Neuronal stem cell (in vitro differentiated cells): ENCODE data around the gene KDM1A.

Experiments
- DNase-seq: peaks from one replicate; pipeline ENCODE4 v3.0.0-alpha.2; 2013; ENCODE audit warnings: low spot score
- H2AFZ ChIP-seq: one replicate; pipeline ENCODE4 v1.6.1; 2013; ENCODE audit warnings: mild to moderate bottlenecking, low read length, inconsistent platforms
- H2AK5ac ChIP-seq: 2 replicates; pipeline ENCODE4 v1.6.1; 2013; ENCODE audit warnings: low read depth, mild to moderate bottlenecking, inconsistent platforms, low read length, moderate library complexity, mixed read lengths
- H2BK120ac ChIP-seq: 2 replicates; pipeline ENCODE4 v1.6.1; 2013; ENCODE audit warnings: low read depth, mild to moderate bottlenecking, inconsistent platforms, low read length, moderate library complexity, mixed read lengths
- H2BK12ac ChIP-seq: one replicate; pipeline ENCODE4 v1.6.1; 2013; ENCODE audit warnings: low read length, inconsistent platforms
- H2BK15ac ChIP-seq: 2 replicates; pipeline ENCODE4 v1.6.1; 2013; ENCODE audit warnings: mild to moderate bottlenecking, low read length, inconsistent platforms, mixed read lengths
- H2BK5ac ChIP-seq: one replicate; pipeline ENCODE4 v1.6.1; 2013; ENCODE audit warnings: inconsistent platforms, mild to moderate bottlenecking, low read length, moderate library complexity
- H3K14ac ChIP-seq: one replicate; pipeline ENCODE4 v1.6.1; 2013; ENCODE audit warnings: low read length, inconsistent platforms
- H3K18ac ChIP-seq: 2 replicates; pipeline ENCODE4 v1.6.1; 2013; ENCODE audit warnings: low read length, inconsistent platforms
- H3K23ac ChIP-seq: 2 replicates; pipeline ENCODE4 v1.6.1; 2013; ENCODE audit warnings: low read depth, mild to moderate bottlenecking, mixed read lengths, low read length, inconsistent platforms; ENCODE audit not compliant: poor library complexity
- H3K27ac ChIP-seq: replicated peaks from 3 replicates; pipeline ENCODE4 v1.5.1; 2013; ENCODE audit warnings: low read length, inconsistent platforms
- H3K27me3 ChIP-seq, 3 experiments: 2 replicates each; pipeline ENCODE4 v1.6.1; 2013; ENCODE audit warnings: low read length in 3 of 3, mild to moderate bottlenecking in 2 of 3, inconsistent platforms in 1 of 3, low read depth in 1 of 3, mixed read lengths in 1 of 3, moderate library complexity in 1 of 3; ENCODE audit not compliant: control insufficient read depth in 3 of 3, insufficient read depth in 3 of 3
- H3K36me3 ChIP-seq, 2 donors: replicated peaks in 1 of 2; 2 replicates each; pipeline ENCODE4 v1.6.1; 2013; ENCODE audit warnings: low read length in 2 of 2; ENCODE audit not compliant: control insufficient read depth in 2 of 2, insufficient read depth in 2 of 2
- H3K4ac ChIP-seq: 2 replicates; pipeline ENCODE4 v1.6.1; 2013; ENCODE audit warnings: inconsistent platforms, mild to moderate bottlenecking, low read length, moderate library complexity
- H3K4me1 ChIP-seq, 2 donors: 1 replicate in 1 of 2; 2 replicates in 1 of 2; pipeline ENCODE4 v1.6.1; 2013; ENCODE audit warnings: low read length in 2 of 2, low read depth in 1 of 2; ENCODE audit not compliant: control insufficient read depth in 2 of 2, insufficient read depth in 1 of 2
- H3K4me2 ChIP-seq: one replicate; pipeline ENCODE4 v1.6.1; 2013; ENCODE audit warnings: mild to moderate bottlenecking, low read length, inconsistent platforms; ENCODE audit not compliant: insufficient read depth, poor library complexity, severe bottlenecking
- H3K4me3 ChIP-seq, 2 donors: 2 replicates each; pipeline ENCODE4 v1.5.1; 2013; ENCODE audit warnings: low read length in 2 of 2, mild to moderate bottlenecking in 2 of 2, inconsistent platforms in 1 of 2, moderate library complexity in 1 of 2
- H3K79me1 ChIP-seq: one replicate; pipeline ENCODE4 v1.6.1; 2013; ENCODE audit warnings: low read depth, mild to moderate bottlenecking, inconsistent platforms, low read length, moderate library complexity
- H3K9ac ChIP-seq: one replicate; pipeline ENCODE4 v1.6.1; 2013; ENCODE audit warnings: mild to moderate bottlenecking, low read depth, low read length, inconsistent platforms; ENCODE audit not compliant: poor library complexity
- H3K9me3 ChIP-seq, 2 donors: replicated peaks in 1 of 2; 2 replicates each; pipeline versions ENCODE3 to v1.6.1; 2013; ENCODE audit warnings: low read length in 2 of 2, mild to moderate bottlenecking in 2 of 2, inconsistent platforms in 1 of 2, low read depth in 1 of 2, mixed read lengths in 1 of 2, moderate library complexity in 1 of 2; ENCODE audit not compliant: control insufficient read depth in 2 of 2, insufficient read depth in 1 of 2
- H4K8ac ChIP-seq: one replicate; pipeline ENCODE4 v1.6.1; 2013; ENCODE audit warnings: low read depth, mild to moderate bottlenecking, inconsistent platforms, low read length, moderate library complexity
- H4K91ac ChIP-seq: one replicate; pipeline ENCODE4 v1.6.1; 2013; ENCODE audit warnings: low read length, low read depth, mild to moderate bottlenecking, inconsistent platforms; ENCODE audit not compliant: poor library complexity
- WGBS, 2 donors: extraction: QIAGEN DNeasy Blood & Tissue Kit; methylation state at CpG; one replicate each; pipeline ENCODE4 v1.1.7; 2013; ENCODE audit warnings: missing lambda C conversion rate in 2 of 2, mixed read lengths in 1 of 2; ENCODE audit not compliant: insufficient read length in 2 of 2, insufficient replicate concordance in 1 of 2; ENCODE audit errors: extremely low coverage in 2 of 2; 5-methylcytosine and 5-hydroxymethylcytosine counted together

KDM1A gene

GRCh38 chr1:23065385-23065784, 46.1 kb downstream of the KDM1A start:
- Histone ChIP-seq H3K4me2 (no peak overlapping the region), H3K14ac (no peak overlapping the region), H3K36me3 (peaks cover 43 to 99% of the 10 kb centered on the region in 2 donors), H3K79me1 (no peaks in the 10 kb centered on the region), H2BK120ac (no peak overlapping the region), H3K27me3 (no peaks in the 10 kb centered on the region), H3K4me1 (no peaks in the 10 kb centered on the region), H2AFZ (no peak overlapping the region), H3K4me3 (no peak overlapping the region), H3K23ac (no peak overlapping the region), H3K9me3 (no peaks in the 10 kb centered on the region), H3K27ac (no peak overlapping the region), H2BK5ac (no peak overlapping the region), H4K8ac (no peak overlapping the region), H2BK12ac (no peak overlapping the region), H4K91ac (no peak overlapping the region), H3K4ac (no peak overlapping the region), H3K18ac (no peak overlapping the region), H2BK15ac (no peak overlapping the region), H2AK5ac (no peak overlapping the region), H3K9ac (no peak overlapping the region)
- WGBS, 2 donors: no CpG with 5 or more reads among the region's 2 CpGs
- DNase-seq: no peak

GRCh38 chr1:23066075-23066474, 46.8 kb downstream of the KDM1A start:
- H3K18ac ChIP-seq: no peak overlapping the region
- no peak overlapping the region for H2BK12ac ChIP-seq
- no peak overlapping the region for H2AK5ac ChIP-seq
- no CpG with 5 or more reads among the region's 2 CpGs for WGBS, 2 donors
- H2BK5ac ChIP-seq: no peak overlapping the region
- no peak overlapping the region for H3K14ac ChIP-seq
- no peak overlapping the region for H2BK120ac ChIP-seq
- H3K9ac ChIP-seq: no peak overlapping the region
- peaks cover 38 to 98% of the 10 kb centered on the region in 2 donors for H3K36me3 ChIP-seq
- no peak overlapping the region for H3K23ac ChIP-seq
- no peak overlapping the region for H2AFZ ChIP-seq
- DNase-seq: no peak
- no peak overlapping the region for H3K4me2 ChIP-seq
- no peaks in the 10 kb centered on the region for H3K79me1 ChIP-seq
- no peaks in the 10 kb centered on the region for H3K4me1 ChIP-seq
- H4K8ac ChIP-seq: no peak overlapping the region
- H3K27ac ChIP-seq: no peak overlapping the region
- H3K4ac ChIP-seq: no peak overlapping the region
- H3K9me3 ChIP-seq: no peaks in the 10 kb centered on the region
- no peak overlapping the region for H3K4me3 ChIP-seq
- H4K91ac ChIP-seq: no peak overlapping the region
- H3K27me3 ChIP-seq: no peaks in the 10 kb centered on the region
- H2BK15ac ChIP-seq: no peak overlapping the region

- no peak overlapping the region for H4K91ac ChIP-seq
- no peak overlapping the region for H3K4me3 ChIP-seq
- no peak overlapping the region for H3K4ac ChIP-seq
- no peak overlapping the region for H2AK5ac ChIP-seq
- WGBS, 2 donors: no CpG with 5 or more reads among the region's 2 CpGs
- no peak overlapping the region for H2AFZ ChIP-seq
- peaks cover 41 to 99% of the 10 kb centered on the region in 2 donors for H3K36me3 ChIP-seq
- H2BK5ac ChIP-seq: no peak overlapping the region
- H3K23ac ChIP-seq: no peak overlapping the region
- H3K9me3 ChIP-seq: no peaks in the 10 kb centered on the region
- no peaks in the 10 kb centered on the region for H3K79me1 ChIP-seq
- H3K18ac ChIP-seq: no peak overlapping the region
- no peak overlapping the region for H2BK120ac ChIP-seq
- no peak overlapping the region for H4K8ac ChIP-seq
- no peak overlapping the region for H2BK15ac ChIP-seq
- H2BK12ac ChIP-seq: no peak overlapping the region
- no peaks in the 10 kb centered on the region for H3K27me3 ChIP-seq
- no peak for DNase-seq
- H3K27ac ChIP-seq: no peak overlapping the region
- no peaks in the 10 kb centered on the region for H3K4me1 ChIP-seq
- H3K4me2 ChIP-seq: no peak overlapping the region
- H3K9ac ChIP-seq: no peak overlapping the region
- no peak overlapping the region for H3K14ac ChIP-seq
Observed at GRCh38 chr1:23069149-23069548, 49.9 kb downstream of the KDM1A start.

GRCh38 chr1:23069675-23070074, 50.4 kb downstream of the KDM1A start:
- no peaks in the 10 kb centered on the region for H3K79me1 ChIP-seq
- peaks cover 37 to 99% of the 10 kb centered on the region in 2 donors for H3K36me3 ChIP-seq
- no peak overlapping the region for H2BK12ac ChIP-seq
- no peak overlapping the region for H3K9ac ChIP-seq
- no peaks in the 10 kb centered on the region for H3K27me3 ChIP-seq
- H3K9me3 ChIP-seq: no peaks in the 10 kb centered on the region
- no peak overlapping the region for H3K18ac ChIP-seq
- H3K14ac ChIP-seq: no peak overlapping the region
- H4K8ac ChIP-seq: no peak overlapping the region
- no peak overlapping the region for H2AFZ ChIP-seq
- no peaks in the 10 kb centered on the region for H3K4me1 ChIP-seq
- H3K23ac ChIP-seq: no peak overlapping the region
- H2BK5ac ChIP-seq: no peak overlapping the region
- H3K4me3 ChIP-seq: no peak overlapping the region
- no peak overlapping the region for H2AK5ac ChIP-seq
- H2BK15ac ChIP-seq: no peak overlapping the region
- H3K4ac ChIP-seq: no peak overlapping the region
- DNase-seq: no peak
- no peak overlapping the region for H3K27ac ChIP-seq
- WGBS, 2 donors: no CpG with 5 or more reads among the region's 4 CpGs
- no peak overlapping the region for H3K4me2 ChIP-seq
- no peak overlapping the region for H2BK120ac ChIP-seq
- no peak overlapping the region for H4K91ac ChIP-seq
